HG02798 (cell line): Measurements from ENCODE around the gene IL6ST.
"Not testable (repeated sequence)": the region's sequence is repeated elsewhere in the genome, so short reads cannot be mapped to it uniquely, and the experiment has no call there.

Experiments
- ATAC-seq: cut with Tn5 transposase; IDR thresholded peaks from one replicate; pipeline ENCODE4 v1.9.1; 2021; ENCODE audit warnings: mild to moderate bottlenecking; ENCODE audit not compliant: unreplicated experiment, poor library complexity

IL6ST gene

GRCh38 chr5:55994495-55994997 lies at the start of gene IL6ST:
Gene IL6ST, minus strand, starts transcription at chr5:55994963. Its CDS starts 18,685 bp downstream, at chr5:55976278.
- peak; percentile 36 for ATAC-seq

GRCh38 chr5:56039985-56040384 lies 45.2 kb upstream of the IL6ST start:
- ATAC-seq = no peak

GRCh38 chr5:56038206-56038605 lies 43.4 kb upstream of the IL6ST start:
- ATAC-seq = not testable (repeated sequence)

- no peak for ATAC-seq
Measured at GRCh38 chr5:56037531-56038010, 42.8 kb upstream of the IL6ST start.

GRCh38 chr5:56035394-56035793 lies 40.6 kb upstream of the IL6ST start:
- ATAC-seq = not testable (repeated sequence)

- not testable (repeated sequence) for ATAC-seq
Measured at GRCh38 chr5:56029871-56030630, 35.3 kb upstream of the IL6ST start.

GRCh38 chr5:56029457-56029856 lies 34.7 kb upstream of the IL6ST start:
- ATAC-seq = no peak

- no peak for ATAC-seq
Measured at GRCh38 chr5:56028708-56029107, 33.9 kb upstream of the IL6ST start.

GRCh38 chr5:56026863-56027300 lies 32.1 kb upstream of the IL6ST start:
- ATAC-seq = peak; percentile 73

GRCh38 chr5:56025151-56025885 lies 30.6 kb upstream of the IL6ST start:
- no peak for ATAC-seq

GRCh38 chr5:56024810-56025150 lies 30.0 kb upstream of the IL6ST start:
- ATAC-seq = no peak

GRCh38 chr5:56023296-56023695 lies 28.5 kb upstream of the IL6ST start:
- no peak for ATAC-seq

- ATAC-seq = no peak
Measured at GRCh38 chr5:56019306-56020272, 24.8 kb upstream of the IL6ST start.

- ATAC-seq = no peak
Measured at GRCh38 chr5:56018832-56019231, 24.1 kb upstream of the IL6ST start.

GRCh38 chr5:56014701-56015100 lies 19.9 kb upstream of the IL6ST start:
- not testable (repeated sequence) for ATAC-seq

- not testable (repeated sequence) for ATAC-seq
Measured at GRCh38 chr5:56013939-56014338, 19.2 kb upstream of the IL6ST start.

GRCh38 chr5:56012281-56012963 lies 17.7 kb upstream of the IL6ST start:
- no peak for ATAC-seq

GRCh38 chr5:56011835-56012234 lies 17.1 kb upstream of the IL6ST start:
- ATAC-seq = no peak

- no peak for ATAC-seq
Measured at GRCh38 chr5:56010431-56010830, 15.7 kb upstream of the IL6ST start.

- no peak for ATAC-seq
Measured at GRCh38 chr5:56006600-56006999, 11.8 kb upstream of the IL6ST start.
